Osteocyte (in vitro differentiated cells): ENCODE data around the gene HOXA10. TPM values are rescaled to one million over a fixed set of nuclear protein-coding genes. Genes with fewer than 3 reads are reported as not detected.

ENCODE experiments used
- DNase-seq: peaks from one replicate; pipeline ENCODE4 v3.0.0; 2021; ENCODE audit warnings: mixed read lengths; ENCODE audit not compliant: unreplicated experiment; ENCODE audit errors: extremely low spot score
- H3K27ac Mint-ChIP-seq: one replicate; pipeline ENCODE4 v1.8.0; 2021; ENCODE audit warnings: mild to moderate bottlenecking, mixed read lengths; ENCODE audit not compliant: unreplicated experiment
- H3K27me3 Mint-ChIP-seq: one replicate; pipeline ENCODE4 v1.8.0; 2021; ENCODE audit warnings: mixed read lengths; ENCODE audit not compliant: unreplicated experiment
- H3K36me3 Mint-ChIP-seq: one replicate; pipeline ENCODE4 v1.8.0; 2021; ENCODE audit warnings: mixed read lengths; ENCODE audit not compliant: unreplicated experiment
- H3K4me1 Mint-ChIP-seq: one replicate; pipeline ENCODE4 v1.8.0; 2021; ENCODE audit warnings: mixed read lengths; ENCODE audit not compliant: unreplicated experiment
- H3K4me3 Mint-ChIP-seq: one replicate; pipeline ENCODE4 v1.8.0; 2021; ENCODE audit warnings: mild to moderate bottlenecking, moderate library complexity, mixed read lengths; ENCODE audit not compliant: unreplicated experiment
- H3K9me3 Mint-ChIP-seq: one replicate; pipeline ENCODE4 v1.8.0; 2021; ENCODE audit warnings: mixed read lengths; ENCODE audit not compliant: unreplicated experiment
- total RNA-seq: library from RNA; stranded (reverse); gene quantifications from 2 replicates; pipeline ENCODE4 v1.2.1, GENCODE V29; 2021
- TF ChIP-seq, protein P1 (sequence below): fragments of 200-600 bp; sonication (generic); IDR thresholded peaks from 2 replicates; pipeline ENCODE4 v1.5.0; 2021; ENCODE audit warnings: antibody characterized with exemption, mild to moderate bottlenecking, moderate library complexity

The HOXA10 gene
- total RNA-seq, 1 donor from 2014 or later: not detected

DNA sequence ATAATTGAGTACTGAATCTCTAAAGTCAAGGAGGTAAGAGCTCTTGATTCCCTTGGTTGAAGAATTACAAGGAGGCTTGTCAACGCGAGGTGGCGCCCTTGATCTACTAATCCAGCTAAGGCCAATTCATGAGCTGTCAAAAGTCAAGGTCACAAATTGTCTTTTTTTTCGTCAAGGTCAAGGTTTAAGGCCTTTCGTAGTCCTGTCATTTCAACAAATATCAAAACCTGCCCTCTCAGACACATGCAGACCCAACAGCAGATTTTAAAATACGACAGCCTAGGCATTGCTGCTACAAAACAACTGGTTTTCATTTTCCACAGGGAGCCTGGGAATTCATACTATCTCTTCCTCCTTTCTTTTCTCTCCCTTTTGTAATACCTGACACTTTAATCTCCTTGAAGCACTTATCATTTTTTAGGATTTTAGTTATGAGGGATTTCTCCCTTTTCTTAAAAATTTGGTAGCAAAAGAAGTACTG is 22.2 kb upstream of the HOXA10 start:
- Mint-ChIP-seq H3K27ac (no peak overlapping the region), H3K27me3 (peaks cover 82% of the 10 kb centered on the region), H3K4me3 (no peak overlapping the region), H3K9me3 (no peaks in the 10 kb centered on the region), H3K4me1 (peaks cover 34% of the 10 kb centered on the region), H3K36me3 (peaks cover 2% of the 10 kb centered on the region)
- DNase-seq: no peak
- TF ChIP-seq, protein P1, sequence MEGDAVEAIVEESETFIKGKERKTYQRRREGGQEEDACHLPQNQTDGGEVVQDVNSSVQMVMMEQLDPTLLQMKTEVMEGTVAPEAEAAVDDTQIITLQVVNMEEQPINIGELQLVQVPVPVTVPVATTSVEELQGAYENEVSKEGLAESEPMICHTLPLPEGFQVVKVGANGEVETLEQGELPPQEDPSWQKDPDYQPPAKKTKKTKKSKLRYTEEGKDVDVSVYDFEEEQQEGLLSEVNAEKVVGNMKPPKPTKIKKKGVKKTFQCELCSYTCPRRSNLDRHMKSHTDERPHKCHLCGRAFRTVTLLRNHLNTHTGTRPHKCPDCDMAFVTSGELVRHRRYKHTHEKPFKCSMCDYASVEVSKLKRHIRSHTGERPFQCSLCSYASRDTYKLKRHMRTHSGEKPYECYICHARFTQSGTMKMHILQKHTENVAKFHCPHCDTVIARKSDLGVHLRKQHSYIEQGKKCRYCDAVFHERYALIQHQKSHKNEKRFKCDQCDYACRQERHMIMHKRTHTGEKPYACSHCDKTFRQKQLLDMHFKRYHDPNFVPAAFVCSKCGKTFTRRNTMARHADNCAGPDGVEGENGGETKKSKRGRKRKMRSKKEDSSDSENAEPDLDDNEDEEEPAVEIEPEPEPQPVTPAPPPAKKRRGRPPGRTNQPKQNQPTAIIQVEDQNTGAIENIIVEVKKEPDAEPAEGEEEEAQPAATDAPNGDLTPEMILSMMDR: peak; percentile 88

DNA sequence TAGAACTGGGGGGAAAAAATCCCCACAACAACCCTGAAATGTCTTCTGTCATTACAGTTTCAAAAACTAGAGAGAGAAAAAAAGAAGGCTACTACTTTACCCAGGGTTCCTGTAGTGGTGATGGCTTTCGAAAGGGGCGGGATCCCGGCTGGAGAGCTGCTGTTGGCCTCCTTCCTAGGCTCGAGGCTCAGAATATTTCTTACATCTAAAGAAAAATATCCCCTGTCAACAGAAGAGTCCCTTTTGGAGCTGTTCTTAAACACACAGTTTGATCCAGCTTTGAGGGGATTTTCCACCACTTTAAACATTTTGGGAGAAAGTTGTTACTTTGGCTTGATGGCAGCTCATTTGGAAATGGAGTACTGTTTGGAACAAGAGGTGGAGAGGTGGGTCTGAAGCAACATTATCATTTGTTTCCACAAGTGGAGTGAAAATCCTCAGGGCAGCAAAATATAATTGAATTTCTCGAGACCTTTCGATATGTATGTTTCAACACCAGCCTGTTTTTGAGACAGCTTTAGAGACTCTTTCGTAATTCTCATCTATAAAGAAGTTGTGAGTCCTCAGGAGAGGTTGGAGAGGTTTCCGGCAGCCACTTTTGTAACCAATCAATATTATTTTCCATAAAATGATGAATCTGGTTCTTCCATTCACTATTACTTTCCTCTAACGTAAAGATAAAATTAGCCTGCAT is 20.7 kb upstream of the HOXA10 start:
- TF ChIP-seq, protein P1: no peak
- H3K4me3 Mint-ChIP-seq: no peak overlapping the region

DNA sequence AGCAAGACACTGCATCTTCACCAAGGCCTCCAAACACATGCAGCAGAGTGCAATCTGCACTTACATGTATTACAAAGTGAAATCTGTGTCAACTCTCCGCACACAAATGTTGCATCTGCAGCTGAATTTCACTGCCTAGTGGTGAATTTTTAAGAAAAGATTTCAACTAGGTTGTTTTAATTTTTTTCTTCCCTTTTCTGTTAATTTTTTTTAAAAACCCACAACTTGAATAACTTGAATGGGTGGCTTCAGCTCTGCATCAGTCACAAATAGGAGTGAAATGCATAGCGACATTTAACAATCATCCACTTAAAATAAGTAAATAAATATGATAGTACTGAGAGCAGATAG is 19.9 kb upstream of the HOXA10 start:
- TF ChIP-seq, protein P1: no peak
- Mint-ChIP-seq H3K27ac (no peak overlapping the region), H3K4me3 (no peak overlapping the region), H3K27me3 (peaks cover 90% of the 10 kb centered on the region), H3K4me1 (peaks cover 25% of the 10 kb centered on the region), H3K36me3 (peaks cover 4% of the 10 kb centered on the region), H3K9me3 (no peaks in the 10 kb centered on the region)
- DNase-seq: no peak

More for the DNA sequence above, 20.7 kb upstream of the HOXA10 start:
- Mint-ChIP-seq H3K27ac (no peak overlapping the region), H3K36me3 (peaks cover 4% of the 10 kb centered on the region), H3K27me3 (peaks cover 84% of the 10 kb centered on the region), H3K4me1 (peaks cover 22% of the 10 kb centered on the region), H3K9me3 (no peaks in the 10 kb centered on the region)
- DNase-seq: no peak

- H3K4me1 Mint-ChIP-seq: peaks cover 28% of the 10 kb centered on the region
- H3K36me3 Mint-ChIP-seq: peaks cover 4% of the 10 kb centered on the region
- peaks cover 91% of the 10 kb centered on the region for H3K27me3 Mint-ChIP-seq
- H3K27ac Mint-ChIP-seq: no peak overlapping the region
- TF ChIP-seq, protein P1: no peak
- H3K9me3 Mint-ChIP-seq: no peaks in the 10 kb centered on the region
- DNase-seq: no peak
- peak overlapping the region; percentile 42 for H3K4me3 Mint-ChIP-seq
Measured at GRCh38 chr7:27193335-27194001, 19.3 kb upstream of the HOXA10 start.
